COR-L47 (cell line): ENCODE results near the gene ARF6.

Source experiments
- DNase-seq: peaks from one replicate; lab custom pipeline; 2025; lab: John Stamatoyannopoulos, UW

Gene ARF6

GRCh38 chr14:49942090-49942489, 49.2 kb downstream of the ARF6 start:
- no peak for DNase-seq

- DNase-seq: no peak
Observed at GRCh38 chr14:49944501-49944900, 51.6 kb downstream of the ARF6 start.

GRCh38 chr14:49945448-49946319, 52.8 kb downstream of the ARF6 start:
- DNase-seq: no peak
